ENCODE measurements around the gene RAB40B. TPM values are rescaled to one million over a fixed set of nuclear protein-coding genes. Genes with fewer than 3 reads are reported as not detected.

Gene RAB40B
- total RNA-seq, 1 donor from 2014 or later, result 5.5 TPM

GRCh38 chr17:82619641-82620040 lies 78.9 kb downstream of the RAB40B start:
- no peak for DNase-seq (ENCODE audit: low spot score)

- DNase-seq (ENCODE audit: low spot score), result no peak
Observed at GRCh38 chr17:82619211-82619610, 79.3 kb downstream of the RAB40B start.

- no peak for DNase-seq (ENCODE audit: low spot score)
Observed at GRCh38 chr17:82616021-82616711, 82.3 kb downstream of the RAB40B start.

GRCh38 chr17:82615084-82616020 lies 83.1 kb downstream of the RAB40B start:
- DNase-seq (ENCODE audit: low spot score), result no peak

- DNase-seq (ENCODE audit: low spot score), result no peak
Observed at GRCh38 chr17:82614095-82614631, 84.3 kb downstream of the RAB40B start.

GRCh38 chr17:82613283-82614094 lies 85.0 kb downstream of the RAB40B start:
- no peak for DNase-seq (ENCODE audit: low spot score)

- no peak for DNase-seq (ENCODE audit: low spot score)
Observed at GRCh38 chr17:82611140-82612058, 87.1 kb downstream of the RAB40B start.

- DNase-seq (ENCODE audit: low spot score), result no peak
Observed at GRCh38 chr17:82609655-82610054, 88.8 kb downstream of the RAB40B start.

GRCh38 chr17:82608816-82609215 lies 89.7 kb downstream of the RAB40B start:
- no peak for DNase-seq (ENCODE audit: low spot score)

- DNase-seq (ENCODE audit: low spot score), result no peak
Observed at GRCh38 chr17:82605939-82606600, 92.4 kb downstream of the RAB40B start.

Small RNAs within 50 kb of the gene (microRNA-seq; reads per million reads assigned to microRNA genes)
- 2.2 reads per million for gene MIR4525 (ENCODE audit: borderline number of aligned reads)

Other genes with a start within 250 kb of the RAB40B start
- 84.9 TPM for gene CYBC1, start 247.9 kb downstream of the RAB40B start, total RNA-seq
- 57.3 TPM for gene NARF, start 240.0 kb downstream of the RAB40B start, total RNA-seq
- gene FOXK2, start 179.0 kb downstream of the RAB40B start, total RNA-seq, result 65.3 TPM
- gene WDR45B, start 50.3 kb downstream of the RAB40B start, total RNA-seq, result 65.3 TPM
- 20.4 TPM for gene FN3KRP, start 18.0 kb upstream of the RAB40B start, total RNA-seq
- 19.3 TPM for gene FN3K, start 36.9 kb upstream of the RAB40B start, total RNA-seq
- gene TBCD, start 53.4 kb upstream of the RAB40B start, total RNA-seq, result 128 TPM
- 0.26 TPM for gene ZNF750, start 141.3 kb upstream of the RAB40B start, total RNA-seq

Data from mesenteric fat pad (tissue), 1 donor.